ENCODE measurements around the gene ADAM11.
"Not testable (repeated sequence)": the region's sequence is repeated elsewhere in the genome, so short reads cannot be mapped to it uniquely, and the experiment has no call there.

Gene ADAM11

DNA sequence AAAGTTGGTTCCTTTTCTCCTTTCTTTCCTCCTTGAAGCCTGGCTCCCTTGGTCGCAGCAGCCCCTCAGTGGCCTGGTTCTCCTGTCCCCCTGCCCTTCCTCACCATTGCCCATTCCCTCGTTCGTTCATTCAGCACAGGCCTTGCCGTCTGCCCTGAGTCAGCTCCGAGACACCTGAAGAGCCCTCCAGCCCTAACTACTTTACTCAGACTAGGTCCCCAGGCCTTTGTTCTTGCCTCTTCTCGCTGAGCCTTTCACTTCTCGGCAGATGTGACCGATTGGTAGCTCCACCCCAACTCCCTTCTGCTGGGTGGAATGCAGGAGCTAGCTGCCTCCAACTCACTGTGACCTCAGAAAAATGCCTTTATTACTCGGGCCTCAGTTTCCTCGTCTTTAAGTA lies 7.0 kb upstream of the ADAM11 start:
- Histone ChIP-seq H3K9me2 (replicated peaks; ENCODE audit: insufficient read depth, low read length) (no peaks in the 10 kb centered on the region), H3F3A (ENCODE audit: insufficient read depth) (no peaks in the 10 kb centered on the region)
- TF ChIP-seq EZH2phosphoT487 (conservative IDR thresholded peaks at IDR 0.05; ENCODE audit: low read length) = no peak
- TF ChIP-seq, protein P1, sequence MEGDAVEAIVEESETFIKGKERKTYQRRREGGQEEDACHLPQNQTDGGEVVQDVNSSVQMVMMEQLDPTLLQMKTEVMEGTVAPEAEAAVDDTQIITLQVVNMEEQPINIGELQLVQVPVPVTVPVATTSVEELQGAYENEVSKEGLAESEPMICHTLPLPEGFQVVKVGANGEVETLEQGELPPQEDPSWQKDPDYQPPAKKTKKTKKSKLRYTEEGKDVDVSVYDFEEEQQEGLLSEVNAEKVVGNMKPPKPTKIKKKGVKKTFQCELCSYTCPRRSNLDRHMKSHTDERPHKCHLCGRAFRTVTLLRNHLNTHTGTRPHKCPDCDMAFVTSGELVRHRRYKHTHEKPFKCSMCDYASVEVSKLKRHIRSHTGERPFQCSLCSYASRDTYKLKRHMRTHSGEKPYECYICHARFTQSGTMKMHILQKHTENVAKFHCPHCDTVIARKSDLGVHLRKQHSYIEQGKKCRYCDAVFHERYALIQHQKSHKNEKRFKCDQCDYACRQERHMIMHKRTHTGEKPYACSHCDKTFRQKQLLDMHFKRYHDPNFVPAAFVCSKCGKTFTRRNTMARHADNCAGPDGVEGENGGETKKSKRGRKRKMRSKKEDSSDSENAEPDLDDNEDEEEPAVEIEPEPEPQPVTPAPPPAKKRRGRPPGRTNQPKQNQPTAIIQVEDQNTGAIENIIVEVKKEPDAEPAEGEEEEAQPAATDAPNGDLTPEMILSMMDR (IDR thresholded peaks at IDR 0.05; ENCODE audit: insufficient read depth, low read length, poor library complexity, severe bottlenecking) = no peak

GRCh38 chr17:44752953-44753861 lies 5.6 kb upstream of the ADAM11 start:
- Histone ChIP-seq H3K9ac (ENCODE audit: low read length) (no peak overlapping the region), H3K27ac (ENCODE audit: low read depth, low read length) (no peak overlapping the region), H3K9me3 (ENCODE audit: insufficient read depth, low read length) (no peaks in the 10 kb centered on the region), H3F3A (ENCODE audit: insufficient read depth) (no peaks in the 10 kb centered on the region), H3K27me3 (ENCODE audit: low read length) (no peaks in the 10 kb centered on the region), H4K20me1 (ENCODE audit: low read depth, low read length) (no peaks in the 10 kb centered on the region), H3K79me2 (ENCODE audit: insufficient read depth, low read length) (no peaks in the 10 kb centered on the region), H3K36me3 (ENCODE audit: low read length) (no peaks in the 10 kb centered on the region), H3K4me3 (ENCODE audit: insufficient read depth, low read length, poor library complexity, severe bottlenecking) (no peak overlapping the region), H2AFZ (ENCODE audit: low read depth, low read length, severe bottlenecking) (no peak overlapping the region), H3K9me2 (replicated peaks; ENCODE audit: insufficient read depth, low read length) (no peaks in the 10 kb centered on the region), H3K4me2 (ENCODE audit: low read depth, low read length, poor library complexity, severe bottlenecking) (no peak overlapping the region)
- no peak for TF ChIP-seq EZH2phosphoT487 (conservative IDR thresholded peaks at IDR 0.05; ENCODE audit: low read length)
- TF ChIP-seq, protein P1 (IDR thresholded peaks at IDR 0.05; ENCODE audit: insufficient read depth, low read length, poor library complexity, severe bottlenecking) = no peak

More for the DNA sequence above, 7.0 kb upstream of the ADAM11 start:
- no peaks in the 10 kb centered on the region for H3K36me3 ChIP-seq (ENCODE audit: low read length)
- H4K20me1 ChIP-seq (ENCODE audit: low read depth, low read length) = no peaks in the 10 kb centered on the region
- no peak overlapping the region for H3K4me2 ChIP-seq (ENCODE audit: low read depth, low read length, poor library complexity, severe bottlenecking)
- no peak overlapping the region for H2AFZ ChIP-seq (ENCODE audit: low read depth, low read length, severe bottlenecking)
- no peaks in the 10 kb centered on the region for H3K9me3 ChIP-seq (ENCODE audit: insufficient read depth, low read length)
- H3K4me3 ChIP-seq (ENCODE audit: insufficient read depth, low read length, poor library complexity, severe bottlenecking) = no peak overlapping the region
- H3K9ac ChIP-seq (ENCODE audit: low read length) = no peak overlapping the region
- H3K27me3 ChIP-seq (ENCODE audit: low read length) = no peaks in the 10 kb centered on the region
- no peaks in the 10 kb centered on the region for H3K79me2 ChIP-seq (ENCODE audit: insufficient read depth, low read length)
- no peak overlapping the region for H3K27ac ChIP-seq (ENCODE audit: low read depth, low read length)

DNA sequence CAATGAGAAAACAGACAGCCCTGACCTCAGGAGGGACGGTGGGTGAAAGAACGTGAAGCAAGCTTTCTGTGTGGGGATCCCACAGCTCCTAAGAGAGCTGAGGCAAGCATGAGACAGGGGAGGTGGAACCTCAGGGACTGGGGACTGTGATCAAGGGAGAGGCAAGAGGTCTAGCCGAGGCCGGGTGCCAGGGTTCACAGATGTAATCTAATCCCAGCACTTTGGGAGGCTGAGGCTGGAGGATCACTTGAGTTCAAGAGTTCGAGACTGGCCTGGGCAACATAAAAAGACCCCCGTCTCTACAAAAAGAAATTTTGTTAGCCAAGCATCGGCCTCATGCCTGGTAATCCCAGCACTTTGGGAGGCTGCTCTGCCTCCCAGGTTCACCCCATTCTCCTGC lies 4.5 kb upstream of the ADAM11 start:
- no peaks in the 10 kb centered on the region for H4K20me1 ChIP-seq (ENCODE audit: low read depth, low read length)
- no peaks in the 10 kb centered on the region for H3F3A ChIP-seq (ENCODE audit: insufficient read depth)
- no peaks in the 10 kb centered on the region for H3K9me2 ChIP-seq (replicated peaks; ENCODE audit: insufficient read depth, low read length)
- no peak overlapping the region for H3K27ac ChIP-seq (ENCODE audit: low read depth, low read length)
- no peaks in the 10 kb centered on the region for H3K79me2 ChIP-seq (ENCODE audit: insufficient read depth, low read length)
- H3K27me3 ChIP-seq (ENCODE audit: low read length) = no peaks in the 10 kb centered on the region
- H3K9ac ChIP-seq (ENCODE audit: low read length) = no peak overlapping the region
- H3K36me3 ChIP-seq (ENCODE audit: low read length) = no peaks in the 10 kb centered on the region
- H3K4me3 ChIP-seq (ENCODE audit: insufficient read depth, low read length, poor library complexity, severe bottlenecking) = no peak overlapping the region
- no peak overlapping the region for H3K4me2 ChIP-seq (ENCODE audit: low read depth, low read length, poor library complexity, severe bottlenecking)
- TF ChIP-seq EZH2phosphoT487 (conservative IDR thresholded peaks at IDR 0.05; ENCODE audit: low read length) = no peak
- TF ChIP-seq, protein P1 (IDR thresholded peaks at IDR 0.05; ENCODE audit: insufficient read depth, low read length, poor library complexity, severe bottlenecking) = no peak
- no peaks in the 10 kb centered on the region for H3K9me3 ChIP-seq (ENCODE audit: insufficient read depth, low read length)
- no peak overlapping the region for H2AFZ ChIP-seq (ENCODE audit: low read depth, low read length, severe bottlenecking)

GRCh38 chr17:44755180-44755579 lies 3.6 kb upstream of the ADAM11 start:
- not testable (repeated sequence) for H3K9me2 ChIP-seq (replicated peaks; ENCODE audit: insufficient read depth, low read length); H3K79me2 ChIP-seq (ENCODE audit: insufficient read depth, low read length)

More at GRCh38 chr17:44755180-44755579, 3.6 kb upstream of the ADAM11 start:
- not testable (repeated sequence) for H4K20me1 ChIP-seq (ENCODE audit: low read depth, low read length); H3K4me3 ChIP-seq (ENCODE audit: insufficient read depth, low read length, poor library complexity, severe bottlenecking); H3K36me3 ChIP-seq (ENCODE audit: low read length); H2AFZ ChIP-seq (ENCODE audit: low read depth, low read length, severe bottlenecking); H3K27me3 ChIP-seq (ENCODE audit: low read length); H3K4me2 ChIP-seq (ENCODE audit: low read depth, low read length, poor library complexity, severe bottlenecking); H3K9ac ChIP-seq (ENCODE audit: low read length); H3F3A ChIP-seq (ENCODE audit: insufficient read depth); H3K27ac ChIP-seq (ENCODE audit: low read depth, low read length); H3K9me3 ChIP-seq (ENCODE audit: insufficient read depth, low read length)
